HG02623 (cell line): Measurements from ENCODE around the gene KCTD19.
A peak's percentile ranks its signal among the peaks of the same experiment; 100 is the strongest.

Experiments used
- ATAC-seq: cut with Tn5 transposase; IDR thresholded peaks from one replicate; pipeline ENCODE4 v1.9.1; 2021; ENCODE audit warnings: moderate library complexity; ENCODE audit not compliant: unreplicated experiment

KCTD19 gene

DNA sequence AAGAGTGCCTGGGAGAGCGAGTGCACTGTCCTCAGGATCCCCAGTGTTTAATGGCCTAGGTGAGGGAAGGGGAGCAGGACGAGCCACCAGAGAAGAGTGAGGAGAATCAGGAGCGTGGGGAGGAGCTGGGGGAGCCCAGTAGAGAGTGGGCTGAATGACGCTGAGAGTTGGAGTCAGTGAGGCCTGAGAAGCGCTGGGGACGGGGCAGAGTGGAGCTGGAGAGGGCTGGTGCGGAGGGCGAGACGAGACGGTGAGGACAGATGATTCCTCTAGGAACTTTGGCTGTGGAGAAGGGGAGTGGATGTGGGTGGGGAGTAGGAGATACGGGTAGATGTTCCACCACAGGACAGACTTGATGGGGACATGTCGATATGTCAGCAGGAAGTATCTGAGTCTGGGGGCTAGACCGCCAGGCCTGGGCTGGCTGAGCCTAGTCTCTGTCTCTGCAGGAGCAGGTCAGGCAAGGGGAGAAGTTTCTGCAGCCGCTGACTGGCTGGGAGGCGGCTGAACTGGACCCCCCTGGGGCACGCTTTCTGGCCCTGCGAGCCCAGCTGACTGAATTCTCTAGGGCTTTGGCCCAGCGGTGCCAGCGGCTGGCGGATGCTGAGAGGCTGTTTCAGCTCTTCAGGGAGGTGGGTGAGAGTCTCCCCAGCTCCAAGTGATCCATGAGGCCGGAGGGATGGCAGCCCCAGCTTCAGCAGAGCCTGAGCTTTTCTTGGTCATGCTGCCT lies 42.5 kb downstream of the KCTD19 start:
- no peak for ATAC-seq

DNA sequence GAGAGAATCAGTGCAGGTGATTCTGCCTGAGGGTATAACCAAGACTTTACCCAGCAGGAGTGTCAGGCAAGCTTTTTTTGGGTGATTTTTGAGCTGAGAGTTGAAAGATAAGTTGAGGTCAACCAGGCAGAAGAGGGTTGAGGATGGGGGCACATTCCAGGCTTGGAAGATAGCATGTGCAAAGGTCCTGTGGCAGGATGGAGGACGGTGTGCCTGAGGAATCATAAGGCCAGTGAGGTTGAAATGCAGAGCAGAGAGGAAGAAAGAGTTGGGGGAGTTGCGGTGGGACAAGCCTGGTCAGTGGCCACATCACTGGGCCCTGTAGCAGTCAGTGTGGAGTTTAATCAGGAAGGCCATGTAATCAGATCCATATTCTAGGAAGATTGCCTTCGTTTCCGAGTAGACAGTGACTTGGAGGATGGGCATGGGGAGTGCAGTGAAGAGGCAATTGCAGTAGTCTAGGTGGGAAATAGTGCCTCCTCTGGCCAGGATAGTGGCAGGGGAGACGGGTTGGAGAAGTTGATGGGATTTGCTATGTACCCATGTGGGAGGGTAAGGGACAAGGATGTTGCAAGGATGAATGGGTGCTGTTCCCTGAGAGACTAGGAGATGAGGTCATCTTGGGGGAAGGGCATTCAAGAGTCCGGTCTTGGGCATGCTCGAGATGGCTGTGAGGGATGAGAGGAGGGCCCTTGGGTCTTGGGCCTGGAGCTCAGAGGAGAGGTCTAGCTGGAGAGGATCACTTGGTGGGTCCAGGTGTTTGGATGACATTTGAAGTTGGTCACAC lies 43.3 kb downstream of the KCTD19 start:
- no peak for ATAC-seq

DNA sequence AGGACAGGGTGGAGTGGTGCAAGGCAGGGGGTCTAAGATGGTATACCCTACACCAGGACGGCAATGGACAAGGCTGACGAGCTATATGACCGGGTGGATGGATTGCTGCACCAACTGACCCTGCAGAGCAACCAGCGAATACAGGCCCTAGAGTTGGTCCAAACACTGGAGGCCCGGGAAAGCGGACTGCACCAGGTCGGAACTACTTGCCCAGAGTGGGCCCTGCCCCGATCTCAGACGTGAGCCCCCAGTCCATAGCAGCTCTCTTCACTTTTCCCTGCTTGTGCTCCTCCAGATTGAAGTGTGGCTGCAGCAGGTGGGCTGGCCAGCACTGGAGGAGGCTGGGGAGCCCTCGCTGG lies 44.1 kb downstream of the KCTD19 start:
- ATAC-seq, result no peak

DNA sequence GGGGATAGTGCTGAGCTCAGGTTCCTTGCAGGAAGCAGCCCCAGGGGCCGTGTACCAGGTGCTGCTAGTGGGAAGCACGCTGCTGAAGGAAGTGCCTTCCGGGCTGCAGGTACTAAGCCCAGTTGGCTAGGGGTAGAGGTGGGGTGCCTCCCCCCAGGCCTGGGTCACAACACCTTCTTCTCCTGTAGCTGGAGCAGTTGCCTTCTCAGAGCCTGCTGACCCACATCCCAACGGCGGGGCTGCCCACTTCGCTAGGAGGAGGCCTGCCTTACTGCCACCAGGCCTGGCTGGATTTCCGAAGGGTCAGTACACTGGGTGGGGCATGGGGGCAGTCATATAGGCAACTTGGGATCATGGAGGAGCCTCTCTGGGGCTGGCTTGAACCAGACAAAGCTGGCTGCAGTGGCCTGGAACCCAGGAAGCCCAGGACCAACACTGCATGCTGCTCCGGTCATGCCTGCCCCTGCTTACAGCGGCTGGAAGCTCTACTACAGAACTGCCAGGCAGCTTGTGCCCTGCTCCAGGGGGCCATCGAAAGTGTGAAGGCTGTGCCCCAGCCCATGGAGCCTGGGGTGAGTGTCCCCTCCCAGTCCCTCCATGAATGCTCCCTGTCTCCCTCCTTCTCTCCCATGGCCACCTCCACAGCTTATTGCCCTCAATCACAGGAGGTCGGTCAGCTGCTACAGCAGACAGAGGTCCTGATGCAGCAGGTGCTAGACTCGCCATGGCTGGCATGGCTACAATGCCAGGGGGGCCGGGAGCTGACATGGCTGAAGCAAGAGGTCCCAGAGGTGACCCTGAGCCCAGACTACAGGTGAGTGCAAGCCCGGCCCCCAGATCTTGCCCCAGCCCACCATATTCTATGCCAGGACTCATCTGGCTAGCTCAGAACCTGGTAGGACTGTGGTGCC lies 44.8 kb downstream of the KCTD19 start:
- no peak for ATAC-seq

DNA sequence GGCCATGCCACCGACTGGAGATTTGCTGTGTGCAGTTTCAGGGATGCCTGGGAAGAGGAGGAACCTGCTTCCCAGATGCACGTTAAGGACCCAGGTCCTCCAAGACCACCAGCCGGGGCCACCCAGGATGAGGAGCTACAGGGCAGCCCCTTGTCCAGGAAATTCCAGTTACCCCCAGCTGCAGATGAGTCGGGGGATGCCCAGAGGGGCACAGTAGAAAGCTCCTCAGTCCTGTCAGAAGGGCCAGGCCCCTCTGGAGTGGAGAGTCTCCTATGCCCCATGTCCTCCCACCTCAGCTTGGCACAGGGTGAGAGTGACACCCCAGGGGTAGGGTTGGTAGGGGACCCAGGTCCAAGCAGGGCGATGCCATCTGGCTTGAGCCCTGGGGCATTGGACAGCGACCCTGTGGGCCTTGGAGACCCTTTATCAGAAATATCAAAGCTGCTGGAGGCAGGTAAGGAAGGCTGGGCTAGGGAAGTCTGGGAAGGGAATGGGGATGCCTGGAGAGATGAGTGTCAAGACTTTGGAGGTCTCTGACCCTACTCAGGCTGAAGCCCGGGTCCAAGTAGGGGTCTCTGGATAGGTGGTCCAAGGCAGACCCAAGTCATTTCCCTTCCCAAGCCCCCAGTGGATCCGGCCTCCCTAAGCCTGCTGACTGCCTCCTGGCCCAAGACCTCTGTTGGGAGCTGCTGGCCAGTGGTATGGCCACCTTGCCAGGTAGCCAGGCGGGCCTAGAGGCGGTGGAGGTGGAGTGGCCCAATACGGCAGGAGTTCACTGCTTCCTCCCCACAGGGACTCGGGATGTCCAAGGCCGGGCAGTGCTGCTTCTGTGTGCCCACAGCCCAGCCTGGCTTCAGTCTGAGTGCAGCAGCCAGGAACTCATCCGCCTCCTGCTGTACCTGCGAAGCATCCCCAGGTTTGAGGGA lies 46.2 kb downstream of the KCTD19 start:
- no peak for ATAC-seq

DNA sequence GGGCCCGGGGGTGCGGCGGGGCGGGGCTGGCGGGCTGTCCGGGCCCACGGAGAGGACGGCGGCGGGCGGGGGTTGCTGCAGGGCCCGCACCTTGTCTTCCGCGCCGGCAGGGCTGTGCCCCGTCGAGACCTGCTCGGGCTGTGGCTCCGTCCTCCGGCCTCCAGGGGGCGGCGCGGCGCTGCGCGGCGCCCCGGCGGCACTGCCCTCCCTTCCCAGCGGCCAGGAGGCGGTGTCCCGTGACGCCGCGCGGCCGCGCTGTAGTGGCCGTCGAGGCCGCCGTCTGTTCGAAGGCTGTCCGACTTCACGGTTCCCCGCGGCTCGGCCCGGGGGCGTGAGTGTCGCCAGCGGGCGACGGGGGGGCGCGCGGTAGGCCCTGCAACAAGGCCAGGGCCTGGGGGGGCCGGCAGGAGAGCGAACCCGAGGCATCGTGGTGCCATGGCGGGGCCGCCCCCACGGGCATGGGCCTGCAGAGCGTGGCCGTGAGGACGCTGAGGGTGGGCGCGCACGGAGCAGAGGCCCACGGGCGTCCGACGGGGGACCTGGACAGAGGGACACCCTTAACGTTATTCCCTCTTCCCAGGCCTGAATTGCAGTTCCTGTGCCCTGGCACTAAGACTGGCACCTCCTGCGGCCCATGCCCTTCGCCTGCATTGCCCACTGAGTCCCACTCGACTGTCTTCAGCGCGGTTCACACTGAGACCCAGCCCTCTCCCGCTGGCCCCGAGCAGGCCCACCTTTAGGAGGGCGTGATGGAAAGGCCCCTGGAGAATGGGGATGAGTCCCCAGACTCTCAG lies 47.0 kb downstream of the KCTD19 start, which contains the start of gene PLEKHG4:
PLEKHG4 (plus strand) TSS at position 237 of the 794 bp plus-strand sequence; CDS start at position 750, 513 bp downstream.
- peak; percentile 70 for ATAC-seq

DNA sequence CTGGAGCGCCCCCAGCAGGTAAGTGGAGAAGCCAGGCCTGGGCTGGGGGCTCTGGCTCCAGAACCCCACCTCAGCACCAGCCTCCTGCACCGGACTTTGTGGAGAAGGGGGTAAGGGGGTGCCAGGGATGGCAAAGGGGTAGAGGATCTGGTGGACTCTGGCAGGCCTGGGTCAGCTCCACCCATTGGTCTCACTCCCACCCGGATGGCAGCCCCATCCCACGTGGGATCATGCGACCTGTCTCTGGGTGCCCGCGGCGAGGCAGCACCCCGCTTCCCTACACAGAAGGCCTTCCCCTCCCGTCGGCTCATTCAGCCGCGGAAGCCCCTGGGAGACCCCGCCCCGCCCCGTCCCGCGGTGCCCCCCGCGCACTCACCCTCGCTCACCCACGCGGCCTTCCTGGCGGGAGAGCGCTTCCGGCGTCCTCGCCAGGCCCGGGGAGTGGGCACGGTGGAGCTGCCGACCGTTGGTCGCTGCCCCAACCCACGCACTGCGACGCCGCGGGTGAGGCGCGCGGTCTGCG lies 47.7 kb downstream of the KCTD19 start:
- ATAC-seq, result peak; percentile 26

DNA sequence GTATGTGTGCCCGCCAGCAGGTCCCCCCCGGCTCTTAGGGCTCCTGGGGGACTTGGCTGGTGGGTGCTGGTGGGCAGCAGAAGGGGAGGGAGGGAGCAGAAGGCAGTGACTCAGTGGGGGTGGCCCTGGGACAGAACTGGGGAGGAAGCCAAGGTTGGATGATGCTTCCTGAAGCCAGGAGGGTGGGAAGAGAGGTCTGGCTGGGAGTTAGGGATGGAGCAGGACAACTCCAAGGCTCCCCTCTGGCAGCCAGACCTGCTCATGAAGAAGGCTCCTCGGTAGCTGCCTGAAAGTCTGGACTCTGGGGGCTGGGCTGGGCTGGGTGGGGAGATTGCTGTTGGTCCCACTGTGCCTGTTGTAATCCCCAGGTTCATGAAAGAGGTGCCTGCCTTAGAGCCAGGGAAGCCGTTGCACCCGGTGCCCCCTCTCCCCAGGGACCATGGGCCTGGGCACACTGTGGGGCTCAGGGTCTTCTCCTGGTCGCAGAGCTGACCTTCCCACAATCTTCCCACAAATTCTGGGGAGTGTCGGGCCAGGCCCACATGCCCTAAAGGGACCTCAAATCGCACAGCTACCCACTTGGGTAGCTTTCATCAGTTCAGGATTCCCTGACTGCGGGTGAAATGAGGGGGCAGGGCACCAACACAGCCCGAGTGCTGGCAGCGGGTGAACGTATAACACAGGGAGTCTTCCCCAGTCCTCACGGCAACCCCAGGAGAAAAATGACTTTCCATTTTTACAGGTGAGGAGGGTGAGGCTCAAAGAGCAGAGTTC lies 48.4 kb downstream of the KCTD19 start:
- ATAC-seq, result no peak

DNA sequence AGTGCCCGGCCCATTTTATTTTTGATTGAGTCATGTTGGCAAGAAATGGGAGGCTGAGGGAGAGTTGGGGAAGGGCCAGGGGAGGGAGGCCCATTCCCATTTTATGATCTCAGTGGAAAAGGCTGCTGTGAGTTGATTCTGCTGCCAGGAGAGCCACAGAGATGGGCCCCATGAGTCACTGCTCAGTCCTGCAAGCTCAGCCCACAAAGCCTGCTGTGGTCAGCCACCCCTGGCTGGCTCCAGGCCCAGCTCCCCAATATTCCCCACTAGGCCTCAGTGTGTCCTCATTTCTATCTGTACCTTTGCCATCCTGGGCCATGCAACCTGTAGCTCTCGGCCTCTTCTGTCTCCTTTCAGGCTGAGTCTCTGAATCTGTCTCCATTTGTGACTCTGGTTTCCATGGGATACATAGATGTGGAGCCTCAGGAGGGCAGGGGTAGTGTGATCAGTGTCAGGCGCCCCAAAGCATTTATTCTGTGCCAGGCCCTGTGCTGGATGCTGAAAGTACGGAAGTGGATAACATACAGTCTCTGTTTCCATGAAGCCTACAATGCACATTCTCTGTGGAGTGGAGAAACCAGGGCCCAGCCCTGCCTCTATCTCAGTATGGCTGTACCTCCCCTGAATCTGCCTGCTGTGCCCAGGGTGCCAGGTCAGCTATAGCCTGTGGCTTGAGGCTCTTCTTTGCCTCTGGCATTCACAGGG lies 49.1 kb downstream of the KCTD19 start:
- no peak for ATAC-seq

DNA sequence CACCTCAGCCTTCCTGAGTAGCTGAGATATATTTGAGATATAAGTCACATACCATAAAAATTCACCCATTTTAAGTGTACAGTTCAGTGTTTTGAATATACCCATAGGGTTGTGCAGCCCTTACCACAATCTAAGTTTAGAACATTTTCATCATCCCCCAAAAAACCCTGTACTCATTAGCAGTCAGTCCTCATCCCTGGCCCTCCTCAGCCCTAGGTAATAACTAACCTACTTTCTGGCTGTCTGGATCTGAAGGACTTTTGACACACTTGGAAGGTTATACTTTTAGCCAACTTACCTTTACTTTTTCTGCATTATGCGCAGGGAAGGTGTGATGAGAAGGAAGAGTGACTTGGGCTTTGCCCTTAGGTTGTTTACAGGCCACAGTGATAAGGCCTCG lies 51.2 kb downstream of the KCTD19 start:
- ATAC-seq, result no peak

DNA sequence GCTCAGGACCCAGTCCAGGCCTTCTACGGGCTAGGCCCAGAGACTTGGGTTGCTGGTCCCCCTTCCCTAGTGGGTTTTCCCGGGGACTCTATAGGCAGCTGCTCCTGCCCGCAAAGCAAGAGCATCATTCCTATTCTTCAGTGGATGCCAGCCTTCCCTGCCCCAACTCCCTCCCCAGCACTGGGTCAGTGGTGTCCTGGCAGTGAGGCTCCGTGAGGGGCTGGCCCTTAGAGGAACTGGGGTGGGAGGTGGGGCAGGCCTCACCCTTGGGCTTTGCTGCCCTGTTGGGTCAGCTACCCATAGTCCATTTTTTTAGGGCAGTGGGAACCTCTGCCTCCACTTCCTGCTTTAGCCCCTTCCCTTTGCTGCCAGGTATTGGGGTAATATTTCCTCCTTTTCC lies 55.1 kb downstream of the KCTD19 start:
- ATAC-seq, result no peak

DNA sequence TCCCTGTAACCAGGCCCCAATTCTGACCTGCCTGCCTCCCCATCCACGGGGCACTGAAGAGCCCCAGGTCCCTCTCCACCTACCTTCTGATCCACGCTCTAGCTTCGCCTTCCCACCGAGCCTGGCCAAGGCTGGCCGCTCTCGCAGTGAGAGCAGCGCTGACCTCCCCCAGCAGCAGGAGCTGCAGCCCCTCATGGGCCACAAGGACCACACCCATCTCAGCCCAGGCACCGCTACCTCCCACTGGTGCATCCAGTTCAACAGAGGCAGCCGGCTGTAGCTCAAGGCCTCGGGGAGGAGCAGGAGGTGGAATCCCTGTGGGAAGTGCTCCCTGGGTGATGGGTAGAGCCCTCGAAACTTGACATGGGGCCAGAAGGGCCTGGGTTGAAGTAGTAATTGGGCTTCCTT lies 55.6 kb downstream of the KCTD19 start:
- no peak for ATAC-seq

DNA sequence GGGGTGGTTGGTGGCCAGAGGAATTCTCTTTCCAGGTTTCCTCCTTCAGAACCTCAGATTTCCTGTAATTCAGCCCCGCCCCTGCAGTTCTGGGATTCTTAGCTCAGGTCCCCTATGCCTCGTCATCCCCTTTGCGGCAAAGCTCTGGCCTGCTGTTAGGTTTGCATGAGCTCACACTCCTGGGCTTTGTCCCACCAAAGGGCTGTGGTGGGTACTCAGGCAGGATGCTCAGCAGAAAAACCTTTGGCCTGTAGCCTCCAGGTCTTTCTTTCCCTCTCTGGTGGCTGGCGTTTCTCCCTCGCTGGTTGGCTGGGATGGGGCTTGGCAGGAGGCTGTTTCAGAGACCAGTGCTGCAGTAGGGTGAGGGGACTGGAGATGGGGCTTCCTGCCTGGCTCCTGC lies 56.8 kb downstream of the KCTD19 start:
- ATAC-seq, result no peak

DNA sequence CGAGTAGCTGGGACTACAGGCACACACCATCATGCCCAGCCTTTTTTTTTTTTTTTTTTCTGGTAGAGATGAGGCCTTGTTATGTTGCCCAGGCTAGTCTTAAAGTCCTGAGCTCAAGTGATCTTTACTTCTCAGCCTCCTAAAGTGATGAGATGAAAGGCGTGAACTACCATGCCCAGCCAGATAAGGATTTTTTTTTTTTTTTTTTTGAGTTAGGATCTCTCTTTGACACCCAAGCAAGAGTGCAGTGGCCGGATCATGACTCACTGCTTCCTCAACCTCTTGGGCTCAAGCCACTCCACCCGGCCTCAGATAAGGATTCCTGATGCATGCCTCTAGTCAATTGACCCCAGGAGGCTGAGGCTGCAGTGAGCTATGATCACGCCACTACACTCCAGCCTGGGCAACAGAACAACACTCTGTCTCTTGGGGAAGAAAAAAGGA lies 58.4 kb downstream of the KCTD19 start:
- ATAC-seq, result no peak

DNA sequence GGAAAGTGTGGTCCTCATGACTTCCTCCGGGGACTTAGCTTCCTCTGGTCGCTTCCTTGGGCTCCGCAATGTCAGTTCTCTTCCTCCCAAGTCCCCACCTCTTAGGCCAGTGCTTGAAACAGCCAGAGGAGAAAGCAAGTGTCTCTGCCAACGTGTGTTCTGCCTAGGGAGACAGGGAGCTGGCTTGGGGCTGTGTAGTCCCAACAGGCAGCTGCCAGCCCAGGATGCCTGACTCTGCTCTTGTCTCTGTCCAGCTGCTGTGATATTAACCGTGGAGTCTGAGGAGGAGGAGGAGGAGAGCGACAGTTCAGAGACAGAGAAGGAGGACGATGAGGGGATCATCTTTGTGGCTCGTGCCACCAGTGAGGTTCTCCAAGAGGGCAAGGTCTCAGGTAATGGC lies 60.7 kb downstream of the KCTD19 start:
- no peak for ATAC-seq

DNA sequence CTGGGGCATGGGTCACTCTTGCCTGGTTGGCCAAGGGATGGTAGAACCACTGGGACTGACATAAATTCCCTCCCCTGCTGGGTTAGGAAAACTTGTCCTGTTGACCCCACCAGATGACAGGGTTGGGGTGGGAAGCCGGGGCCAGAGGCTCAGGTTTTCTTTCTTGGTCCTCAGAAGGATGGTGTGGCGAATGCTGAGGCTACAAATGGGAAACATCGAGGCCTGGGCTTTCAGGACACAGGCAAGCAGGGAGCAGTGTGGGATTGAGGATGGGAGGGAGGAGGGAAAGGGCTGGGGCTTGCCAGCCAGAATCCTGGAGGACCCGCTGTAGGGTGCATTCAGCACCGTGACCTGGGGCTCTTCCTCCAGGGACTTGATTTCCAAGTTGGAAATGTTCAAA lies 61.7 kb downstream of the KCTD19 start:
- ATAC-seq, result no peak

DNA sequence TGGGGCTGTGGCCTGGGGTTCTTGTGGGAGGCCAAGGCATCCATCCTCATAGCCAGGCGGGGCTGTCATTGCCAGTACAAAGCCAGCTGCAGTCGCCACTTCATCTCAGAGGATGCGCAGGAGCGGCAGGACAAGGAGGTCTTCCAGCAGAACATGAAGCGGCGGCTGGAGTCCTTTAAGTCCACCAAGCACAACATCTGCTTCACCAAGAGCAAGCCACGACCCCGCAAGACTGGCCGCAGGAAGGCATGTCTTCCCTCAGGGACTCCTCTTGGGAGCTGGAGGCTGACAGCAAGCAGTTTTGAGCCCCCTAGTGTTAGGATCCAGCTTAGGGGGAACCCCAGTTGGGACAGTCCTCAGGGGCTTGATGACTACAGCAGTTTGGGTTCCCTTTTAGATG lies 62.3 kb downstream of the KCTD19 start:
- ATAC-seq, result no peak

DNA sequence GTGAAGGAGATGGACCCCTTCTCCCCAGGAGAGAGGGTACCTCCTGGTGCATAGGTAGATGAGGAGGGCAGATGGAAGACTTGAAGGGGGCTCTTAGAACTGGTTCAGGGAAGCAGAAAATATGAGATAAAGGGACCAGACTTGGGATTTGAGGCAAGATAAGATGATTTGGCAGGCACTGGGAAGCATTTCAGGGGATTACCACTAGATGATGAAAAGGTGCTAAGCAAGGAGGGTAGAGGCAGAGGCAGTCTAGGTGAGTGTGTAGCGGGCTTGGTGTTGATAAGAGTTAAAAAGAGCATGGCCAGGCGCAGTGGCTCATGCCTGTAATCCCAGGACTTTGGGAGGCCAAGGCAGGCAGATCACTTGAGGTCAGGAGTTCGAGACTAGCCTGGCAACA lies 63.3 kb downstream of the KCTD19 start:
- no peak for ATAC-seq
